ENCODE measurements around the gene NAAA. TPM values are rescaled to one million over a fixed set of nuclear protein-coding genes. Genes with fewer than 3 reads are reported as not detected.

NAAA gene
- total and polyA plus RNA-seq, 9 of the 15 experiments (the other 6 are each of a cell fraction or from before 2014, with no cell fraction given) = 1.3 to 7.9 (median 5.9) TPM

DNA sequence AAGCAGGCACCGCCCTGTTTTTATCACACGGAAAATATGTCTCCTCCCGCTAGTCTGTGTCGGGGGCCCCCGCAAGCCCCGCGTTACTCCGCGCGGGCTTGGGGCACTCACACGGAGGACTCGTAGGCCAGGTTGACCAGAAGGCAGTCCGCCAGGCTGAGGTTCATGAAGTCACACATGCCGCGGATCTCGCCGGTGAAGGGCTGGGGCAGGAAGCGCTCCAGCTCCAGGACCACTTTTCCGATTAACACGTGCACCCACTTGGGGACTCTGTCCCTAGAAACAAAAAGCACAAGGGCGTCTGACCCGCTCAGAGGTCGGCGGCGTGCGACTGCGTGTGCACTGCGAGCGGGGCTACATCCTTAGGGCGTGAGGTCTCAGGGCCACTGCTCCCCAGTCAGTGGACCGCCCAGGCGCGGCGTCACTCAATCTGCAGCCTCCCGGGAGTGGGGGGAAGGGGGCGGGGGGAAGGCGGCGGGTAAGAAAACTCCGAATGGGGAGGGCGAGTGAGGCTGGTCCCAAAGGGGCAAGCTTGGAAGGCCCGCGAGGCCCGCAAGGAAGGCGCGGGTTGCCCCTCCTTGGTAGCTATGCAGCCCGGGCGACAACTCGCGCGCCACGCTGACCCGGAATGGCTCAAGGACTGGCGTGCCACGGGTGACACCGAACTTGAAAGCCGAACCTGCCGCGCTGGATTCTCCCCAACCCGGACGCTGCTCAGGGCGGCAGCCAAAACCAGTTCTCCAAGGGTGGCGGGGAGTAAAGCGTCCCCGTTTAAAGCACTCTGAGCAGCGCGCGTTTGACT is 722 bp downstream of the NAAA start (continued):
- TF ChIP-seq, protein P1, sequence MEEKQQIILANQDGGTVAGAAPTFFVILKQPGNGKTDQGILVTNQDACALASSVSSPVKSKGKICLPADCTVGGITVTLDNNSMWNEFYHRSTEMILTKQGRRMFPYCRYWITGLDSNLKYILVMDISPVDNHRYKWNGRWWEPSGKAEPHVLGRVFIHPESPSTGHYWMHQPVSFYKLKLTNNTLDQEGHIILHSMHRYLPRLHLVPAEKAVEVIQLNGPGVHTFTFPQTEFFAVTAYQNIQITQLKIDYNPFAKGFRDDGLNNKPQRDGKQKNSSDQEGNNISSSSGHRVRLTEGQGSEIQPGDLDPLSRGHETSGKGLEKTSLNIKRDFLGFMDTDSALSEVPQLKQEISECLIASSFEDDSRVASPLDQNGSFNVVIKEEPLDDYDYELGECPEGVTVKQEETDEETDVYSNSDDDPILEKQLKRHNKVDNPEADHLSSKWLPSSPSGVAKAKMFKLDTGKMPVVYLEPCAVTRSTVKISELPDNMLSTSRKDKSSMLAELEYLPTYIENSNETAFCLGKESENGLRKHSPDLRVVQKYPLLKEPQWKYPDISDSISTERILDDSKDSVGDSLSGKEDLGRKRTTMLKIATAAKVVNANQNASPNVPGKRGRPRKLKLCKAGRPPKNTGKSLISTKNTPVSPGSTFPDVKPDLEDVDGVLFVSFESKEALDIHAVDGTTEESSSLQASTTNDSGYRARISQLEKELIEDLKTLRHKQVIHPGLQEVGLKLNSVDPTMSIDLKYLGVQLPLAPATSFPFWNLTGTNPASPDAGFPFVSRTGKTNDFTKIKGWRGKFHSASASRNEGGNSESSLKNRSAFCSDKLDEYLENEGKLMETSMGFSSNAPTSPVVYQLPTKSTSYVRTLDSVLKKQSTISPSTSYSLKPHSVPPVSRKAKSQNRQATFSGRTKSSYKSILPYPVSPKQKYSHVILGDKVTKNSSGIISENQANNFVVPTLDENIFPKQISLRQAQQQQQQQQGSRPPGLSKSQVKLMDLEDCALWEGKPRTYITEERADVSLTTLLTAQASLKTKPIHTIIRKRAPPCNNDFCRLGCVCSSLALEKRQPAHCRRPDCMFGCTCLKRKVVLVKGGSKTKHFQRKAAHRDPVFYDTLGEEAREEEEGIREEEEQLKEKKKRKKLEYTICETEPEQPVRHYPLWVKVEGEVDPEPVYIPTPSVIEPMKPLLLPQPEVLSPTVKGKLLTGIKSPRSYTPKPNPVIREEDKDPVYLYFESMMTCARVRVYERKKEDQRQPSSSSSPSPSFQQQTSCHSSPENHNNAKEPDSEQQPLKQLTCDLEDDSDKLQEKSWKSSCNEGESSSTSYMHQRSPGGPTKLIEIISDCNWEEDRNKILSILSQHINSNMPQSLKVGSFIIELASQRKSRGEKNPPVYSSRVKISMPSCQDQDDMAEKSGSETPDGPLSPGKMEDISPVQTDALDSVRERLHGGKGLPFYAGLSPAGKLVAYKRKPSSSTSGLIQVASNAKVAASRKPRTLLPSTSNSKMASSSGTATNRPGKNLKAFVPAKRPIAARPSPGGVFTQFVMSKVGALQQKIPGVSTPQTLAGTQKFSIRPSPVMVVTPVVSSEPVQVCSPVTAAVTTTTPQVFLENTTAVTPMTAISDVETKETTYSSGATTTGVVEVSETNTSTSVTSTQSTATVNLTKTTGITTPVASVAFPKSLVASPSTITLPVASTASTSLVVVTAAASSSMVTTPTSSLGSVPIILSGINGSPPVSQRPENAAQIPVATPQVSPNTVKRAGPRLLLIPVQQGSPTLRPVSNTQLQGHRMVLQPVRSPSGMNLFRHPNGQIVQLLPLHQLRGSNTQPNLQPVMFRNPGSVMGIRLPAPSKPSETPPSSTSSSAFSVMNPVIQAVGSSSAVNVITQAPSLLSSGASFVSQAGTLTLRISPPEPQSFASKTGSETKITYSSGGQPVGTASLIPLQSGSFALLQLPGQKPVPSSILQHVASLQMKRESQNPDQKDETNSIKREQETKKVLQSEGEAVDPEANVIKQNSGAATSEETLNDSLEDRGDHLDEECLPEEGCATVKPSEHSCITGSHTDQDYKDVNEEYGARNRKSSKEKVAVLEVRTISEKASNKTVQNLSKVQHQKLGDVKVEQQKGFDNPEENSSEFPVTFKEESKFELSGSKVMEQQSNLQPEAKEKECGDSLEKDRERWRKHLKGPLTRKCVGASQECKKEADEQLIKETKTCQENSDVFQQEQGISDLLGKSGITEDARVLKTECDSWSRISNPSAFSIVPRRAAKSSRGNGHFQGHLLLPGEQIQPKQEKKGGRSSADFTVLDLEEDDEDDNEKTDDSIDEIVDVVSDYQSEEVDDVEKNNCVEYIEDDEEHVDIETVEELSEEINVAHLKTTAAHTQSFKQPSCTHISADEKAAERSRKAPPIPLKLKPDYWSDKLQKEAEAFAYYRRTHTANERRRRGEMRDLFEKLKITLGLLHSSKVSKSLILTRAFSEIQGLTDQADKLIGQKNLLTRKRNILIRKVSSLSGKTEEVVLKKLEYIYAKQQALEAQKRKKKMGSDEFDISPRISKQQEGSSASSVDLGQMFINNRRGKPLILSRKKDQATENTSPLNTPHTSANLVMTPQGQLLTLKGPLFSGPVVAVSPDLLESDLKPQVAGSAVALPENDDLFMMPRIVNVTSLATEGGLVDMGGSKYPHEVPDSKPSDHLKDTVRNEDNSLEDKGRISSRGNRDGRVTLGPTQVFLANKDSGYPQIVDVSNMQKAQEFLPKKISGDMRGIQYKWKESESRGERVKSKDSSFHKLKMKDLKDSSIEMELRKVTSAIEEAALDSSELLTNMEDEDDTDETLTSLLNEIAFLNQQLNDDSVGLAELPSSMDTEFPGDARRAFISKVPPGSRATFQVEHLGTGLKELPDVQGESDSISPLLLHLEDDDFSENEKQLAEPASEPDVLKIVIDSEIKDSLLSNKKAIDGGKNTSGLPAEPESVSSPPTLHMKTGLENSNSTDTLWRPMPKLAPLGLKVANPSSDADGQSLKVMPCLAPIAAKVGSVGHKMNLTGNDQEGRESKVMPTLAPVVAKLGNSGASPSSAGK (IDR thresholded peaks at IDR 0.05) = peak; percentile 63
- TF ChIP-seq FOXK1 (CRISPR knock-in tag; IDR thresholded peaks at IDR 0.05; ENCODE audit: borderline replicate concordance) (0 out of 2 replicates have a peak, but pooled peaks have one; percentile 54), MAZ (CRISPR knock-in tag; conservative IDR thresholded peaks at IDR 0.05 in 1 of 2, IDR thresholded peaks at IDR 0.05 in 1 of 2) (peak in 1 of 2 experiments; percentile 19; a peak in 2 of 4 replicates), TAF9B (IDR thresholded peaks at IDR 0.05; ENCODE audit: partially characterized antibody) (no peak), PTRF (tag; IDR thresholded peaks at IDR 0.05) (no peak), MEIS2 (IDR thresholded peaks at IDR 0.05; ENCODE audit: partially characterized antibody) (no peak), FOXP1 (CRISPR knock-in tag; IDR thresholded peaks at IDR 0.05) (0 out of 2 replicates have a peak, but pooled peaks have one; percentile 14), ATF7 (IDR thresholded peaks at IDR 0.05) (no peak), GABPB2 (CRISPR knock-in tag; conservative IDR thresholded peaks at IDR 0.05) (no peak), NCOA6 (IDR thresholded peaks at IDR 0.05) (no peak), HDGF (IDR thresholded peaks at IDR 0.05) (no peak), MTA3 (IDR thresholded peaks at IDR 0.05; ENCODE audit: borderline replicate concordance) (peak; percentile 40; the same call in 1 of the 2 replicates)
- TF ChIP-seq, protein P2, sequence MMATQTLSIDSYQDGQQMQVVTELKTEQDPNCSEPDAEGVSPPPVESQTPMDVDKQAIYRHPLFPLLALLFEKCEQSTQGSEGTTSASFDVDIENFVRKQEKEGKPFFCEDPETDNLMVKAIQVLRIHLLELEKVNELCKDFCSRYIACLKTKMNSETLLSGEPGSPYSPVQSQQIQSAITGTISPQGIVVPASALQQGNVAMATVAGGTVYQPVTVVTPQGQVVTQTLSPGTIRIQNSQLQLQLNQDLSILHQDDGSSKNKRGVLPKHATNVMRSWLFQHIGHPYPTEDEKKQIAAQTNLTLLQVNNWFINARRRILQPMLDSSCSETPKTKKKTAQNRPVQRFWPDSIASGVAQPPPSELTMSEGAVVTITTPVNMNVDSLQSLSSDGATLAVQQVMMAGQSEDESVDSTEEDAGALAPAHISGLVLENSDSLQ (IDR thresholded peaks at IDR 0.05) = peak; percentile 82
- TF ChIP-seq, protein P3, sequence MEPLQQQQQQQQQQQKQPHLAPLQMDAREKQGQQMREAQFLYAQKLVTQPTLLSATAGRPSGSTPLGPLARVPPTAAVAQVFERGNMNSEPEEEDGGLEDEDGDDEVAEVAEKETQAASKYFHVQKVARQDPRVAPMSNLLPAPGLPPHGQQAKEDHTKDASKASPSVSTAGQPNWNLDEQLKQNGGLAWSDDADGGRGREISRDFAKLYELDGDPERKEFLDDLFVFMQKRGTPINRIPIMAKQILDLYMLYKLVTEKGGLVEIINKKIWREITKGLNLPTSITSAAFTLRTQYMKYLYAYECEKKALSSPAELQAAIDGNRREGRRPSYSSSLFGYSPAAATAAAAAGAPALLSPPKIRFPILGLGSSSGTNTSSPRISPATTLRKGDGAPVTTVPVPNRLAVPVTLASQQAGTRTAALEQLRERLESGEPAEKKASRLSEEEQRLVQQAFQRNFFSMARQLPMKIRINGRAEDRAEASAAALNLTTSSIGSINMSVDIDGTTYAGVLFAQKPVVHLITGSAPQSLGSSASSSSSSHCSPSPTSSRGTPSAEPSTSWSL (CRISPR knock-in tag; IDR thresholded peaks at IDR 0.05; ENCODE audit: borderline replicate concordance) = no peak

All from K562 (cell line).